ENCODE measurements around the gene DEF6. TPM values are rescaled to one million over a fixed set of nuclear protein-coding genes. Genes with fewer than 3 reads are reported as not detected.

The DEF6 gene
- total and polyA plus RNA-seq, 2 experiments from 2014 or later: 5.1 to 7.2 TPM

- no peaks in the 10 kb centered on the region; the same call in 2 of the 3 replicates for H3K4me1 Mint-ChIP-seq
- H3K79me2 ChIP-seq (replicated peaks; ENCODE audit: insufficient read depth): no peaks in the 10 kb centered on the region
- no peaks in the 10 kb centered on the region for H3K36me3 Mint-ChIP-seq (ENCODE audit: low read depth)
- no peak overlapping the region for H3K4me3 ChIP-seq
- H3K27ac Mint-ChIP-seq: no peak overlapping the region
- no peaks in the 10 kb centered on the region for H3K27me3 ChIP-seq (ENCODE audit: insufficient read depth)
- H4K20me1 ChIP-seq (replicated peaks; ENCODE audit: insufficient read depth): peaks cover 12% of the 10 kb centered on the region; the same call in 1 of the 2 replicates
- H3K27ac ChIP-seq (ENCODE audit: low read depth): no peak overlapping the region
- no peak overlapping the region for H3K4me3 Mint-ChIP-seq
- H3K4me2 ChIP-seq: no peak overlapping the region
- TF ChIP-seq EZH2 (IDR thresholded peaks at IDR 0.05; ENCODE audit: low read depth, unreplicated experiment) (no peak), EZH2phosphoT487 (IDR thresholded peaks at IDR 0.05; ENCODE audit: unreplicated experiment) (no peak), ZNF114 (CRISPR knock-in tag; IDR thresholded peaks at IDR 0.05) (no peak), CTCF (conservative IDR thresholded peaks at IDR 0.05; ENCODE audit: low read depth in 2 of 2) (no peak), ZNF462 (CRISPR knock-in tag; IDR thresholded peaks at IDR 0.05) (no peak), REST (IDR thresholded peaks at IDR 0.05; ENCODE audit: unreplicated experiment) (no peak), ETS1 (IDR thresholded peaks at IDR 0.05) (no peak), NANOG (IDR thresholded peaks at IDR 0.05; ENCODE audit: borderline replicate concordance) (no peak), JUNB (IDR thresholded peaks at IDR 0.05; ENCODE audit: unreplicated experiment) (no peak), STAT1 (IDR thresholded peaks at IDR 0.05; ENCODE audit: unreplicated experiment) (no peak), POLR2AphosphoS5 (IDR thresholded peaks at IDR 0.05; ENCODE audit: low read depth) (no peak), ZNF331 (CRISPR knock-in tag; IDR thresholded peaks at IDR 0.05; ENCODE audit: low read depth) (no peak)
- H2AFZ ChIP-seq: no peak overlapping the region
- peaks cover 5% of the 10 kb centered on the region for H3K27me3 Mint-ChIP-seq (ENCODE audit: insufficient read depth, low read depth, poor library complexity)
- H3K4me1 ChIP-seq (ENCODE audit: insufficient read depth): no peaks in the 10 kb centered on the region
- no peaks in the 10 kb centered on the region for H3F3A ChIP-seq (replicated peaks; ENCODE audit: low read depth)
- H3K36me3 ChIP-seq (ENCODE audit: insufficient read depth): no peaks in the 10 kb centered on the region
- H3K9me3 Mint-ChIP-seq: no peaks in the 10 kb centered on the region
- ATAC-seq (no peak), DNase-seq (ENCODE audit: low spot score) (no peak)
- H3K9me2 ChIP-seq (ENCODE audit: insufficient read depth): no peaks in the 10 kb centered on the region
Observed at GRCh38 chr6:35267446-35267845, 30.2 kb upstream of the DEF6 start.

Data from GM23338 (cell line).